Measurements from ENCODE around the gene INTS15. TPM values are rescaled to one million over a fixed set of nuclear protein-coding genes. Genes with fewer than 3 reads are reported as not detected.

INTS15 gene
- total and polyA plus RNA-seq, 4 donors: 13.8 to 34.5 (median 22.4) TPM

DNA sequence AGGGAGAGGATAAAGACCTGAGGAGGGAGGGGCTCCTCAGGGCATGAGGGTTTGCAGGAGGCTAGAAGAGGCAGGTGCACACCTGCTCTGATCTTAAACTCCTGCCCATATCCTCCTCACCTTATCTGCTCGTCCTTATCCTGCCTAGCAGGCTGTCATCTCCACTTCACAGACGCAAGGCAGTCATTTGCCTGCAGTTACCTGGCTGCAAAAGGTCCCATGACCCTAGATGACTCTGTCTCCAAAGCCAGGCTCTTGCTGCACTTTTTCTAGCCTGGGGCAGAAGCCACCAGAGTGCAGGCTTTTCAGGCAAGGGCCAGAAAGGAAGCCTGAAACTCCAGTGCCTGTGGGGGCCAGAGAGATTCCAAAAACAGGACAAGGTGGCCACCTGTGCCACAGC is 23.9 kb downstream of the INTS15 start:
- H3K9me3 ChIP-seq (ENCODE audit: control insufficient read depth in 4 of 4, insufficient read depth in 3 of 4, low read length in 3 of 4): no peaks in the 10 kb centered on the region
- peaks cover 0 to 3% (median under 1%) of the 10 kb centered on the region in 4 donors for H3K36me3 ChIP-seq (ENCODE audit: control insufficient read depth in 4 of 4, insufficient read depth in 4 of 4, low read length in 4 of 4)
- no peaks in the 10 kb centered on the region for H3K27me3 ChIP-seq (ENCODE audit: control insufficient read depth in 3 of 3, insufficient read depth in 3 of 3, low read length in 2 of 3)
- TF ChIP-seq, protein P1, sequence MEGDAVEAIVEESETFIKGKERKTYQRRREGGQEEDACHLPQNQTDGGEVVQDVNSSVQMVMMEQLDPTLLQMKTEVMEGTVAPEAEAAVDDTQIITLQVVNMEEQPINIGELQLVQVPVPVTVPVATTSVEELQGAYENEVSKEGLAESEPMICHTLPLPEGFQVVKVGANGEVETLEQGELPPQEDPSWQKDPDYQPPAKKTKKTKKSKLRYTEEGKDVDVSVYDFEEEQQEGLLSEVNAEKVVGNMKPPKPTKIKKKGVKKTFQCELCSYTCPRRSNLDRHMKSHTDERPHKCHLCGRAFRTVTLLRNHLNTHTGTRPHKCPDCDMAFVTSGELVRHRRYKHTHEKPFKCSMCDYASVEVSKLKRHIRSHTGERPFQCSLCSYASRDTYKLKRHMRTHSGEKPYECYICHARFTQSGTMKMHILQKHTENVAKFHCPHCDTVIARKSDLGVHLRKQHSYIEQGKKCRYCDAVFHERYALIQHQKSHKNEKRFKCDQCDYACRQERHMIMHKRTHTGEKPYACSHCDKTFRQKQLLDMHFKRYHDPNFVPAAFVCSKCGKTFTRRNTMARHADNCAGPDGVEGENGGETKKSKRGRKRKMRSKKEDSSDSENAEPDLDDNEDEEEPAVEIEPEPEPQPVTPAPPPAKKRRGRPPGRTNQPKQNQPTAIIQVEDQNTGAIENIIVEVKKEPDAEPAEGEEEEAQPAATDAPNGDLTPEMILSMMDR (IDR thresholded peaks at IDR 0.05; ENCODE audit: control extremely low read depth, extremely low read depth): no peak
- H3K27ac ChIP-seq (ENCODE audit: low read depth in 1 of 2, low read length in 1 of 2): no peak overlapping the region
- no peak overlapping the region for H3K9ac ChIP-seq (ENCODE audit: insufficient read depth in 1 of 2, low read length in 2 of 2)
- no peak overlapping the region for H3K4me3 ChIP-seq
- DNase-seq (no peak), ATAC-seq (ENCODE audit: insufficient read depth, low FRiP score) (no peak)
- 41 to 56% methylated on average over 2 of the region's 2 CpGs for WGBS, 2 donors
- peaks cover 0 to 17% (median 0%) of the 10 kb centered on the region in 5 donors for H3K4me1 ChIP-seq (ENCODE audit: control insufficient read depth in 5 of 5, insufficient read depth in 5 of 5, low read length in 5 of 5)

DNA sequence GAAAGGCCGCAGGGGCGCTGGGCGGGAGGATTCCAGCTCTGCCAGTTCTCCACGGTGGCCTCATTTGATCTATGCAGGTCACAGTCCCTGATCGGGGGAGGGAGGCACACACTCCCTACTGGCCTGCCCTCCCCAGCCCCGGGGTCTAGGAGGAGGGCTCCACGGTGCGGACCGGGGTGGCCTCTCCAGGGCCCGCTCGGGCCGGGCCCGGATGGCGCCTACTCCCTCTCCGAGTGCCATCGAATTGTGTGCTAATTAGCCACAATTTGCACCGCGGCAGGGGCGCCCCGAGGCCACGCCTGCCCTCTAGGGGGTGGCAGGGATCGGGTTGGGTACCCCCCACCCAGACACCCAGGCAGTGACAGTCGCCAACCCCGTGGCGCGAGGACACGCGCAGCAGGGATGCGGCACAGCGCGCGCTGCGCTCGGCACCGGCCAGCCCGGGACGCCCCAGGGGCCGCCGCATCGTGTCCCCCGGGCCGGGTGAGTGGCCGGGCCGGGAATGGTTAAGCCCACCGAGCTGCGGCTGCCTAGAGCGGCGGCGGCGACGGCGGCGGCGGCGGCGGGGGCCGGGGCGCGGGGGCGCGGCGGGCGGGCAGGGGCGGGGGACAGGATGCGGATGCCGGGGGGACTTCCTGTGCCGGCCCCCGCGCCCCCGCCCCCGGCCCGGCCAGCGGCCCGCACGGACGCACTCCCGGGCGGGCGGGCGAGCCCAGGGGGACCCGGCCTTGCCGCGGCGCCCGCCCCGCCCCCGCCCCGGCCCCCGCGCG is 25.3 kb downstream of the INTS15 start, which contains the start of gene ZNF853:
Gene ZNF853, plus strand, starts transcription at position 658 of the 770 bp plus-strand sequence. CDS start 565 bp downstream, outside the sequence.
- DNase-seq (peak; percentile 42 to 53 (median 46)), ATAC-seq (ENCODE audit: insufficient read depth, low FRiP score) (no peak)
- peaks cover 0 to 17% (median 0%) of the 10 kb centered on the region in 5 donors for H3K4me1 ChIP-seq (ENCODE audit: control insufficient read depth in 5 of 5, insufficient read depth in 5 of 5, low read length in 5 of 5)
- TF ChIP-seq, protein P1 (IDR thresholded peaks at IDR 0.05; ENCODE audit: control extremely low read depth, extremely low read depth): no peak
- H3K27ac ChIP-seq (ENCODE audit: low read depth in 1 of 2, low read length in 1 of 2): no peak within 1 kb of the TSS
- no peaks in the 10 kb centered on the region for H3K9me3 ChIP-seq (ENCODE audit: control insufficient read depth in 4 of 4, insufficient read depth in 3 of 4, low read length in 3 of 4)
- H3K4me3 ChIP-seq: peak within 1 kb of the TSS; percentile 71
- peak within 1 kb of the TSS; percentile 11 to 19 for H3K9ac ChIP-seq (ENCODE audit: insufficient read depth in 1 of 2, low read length in 2 of 2)
- H3K36me3 ChIP-seq (ENCODE audit: control insufficient read depth in 4 of 4, insufficient read depth in 4 of 4, low read length in 4 of 4): peaks cover 0 to 7% (median 0%) of the 10 kb centered on the region in 4 donors
- H3K27me3 ChIP-seq (ENCODE audit: control insufficient read depth in 3 of 3, insufficient read depth in 3 of 3, low read length in 2 of 3): no peaks in the 10 kb centered on the region
- 5 to 7% methylated on average over 38 to 90 of the region's 91 CpGs for WGBS, 2 donors

DNA sequence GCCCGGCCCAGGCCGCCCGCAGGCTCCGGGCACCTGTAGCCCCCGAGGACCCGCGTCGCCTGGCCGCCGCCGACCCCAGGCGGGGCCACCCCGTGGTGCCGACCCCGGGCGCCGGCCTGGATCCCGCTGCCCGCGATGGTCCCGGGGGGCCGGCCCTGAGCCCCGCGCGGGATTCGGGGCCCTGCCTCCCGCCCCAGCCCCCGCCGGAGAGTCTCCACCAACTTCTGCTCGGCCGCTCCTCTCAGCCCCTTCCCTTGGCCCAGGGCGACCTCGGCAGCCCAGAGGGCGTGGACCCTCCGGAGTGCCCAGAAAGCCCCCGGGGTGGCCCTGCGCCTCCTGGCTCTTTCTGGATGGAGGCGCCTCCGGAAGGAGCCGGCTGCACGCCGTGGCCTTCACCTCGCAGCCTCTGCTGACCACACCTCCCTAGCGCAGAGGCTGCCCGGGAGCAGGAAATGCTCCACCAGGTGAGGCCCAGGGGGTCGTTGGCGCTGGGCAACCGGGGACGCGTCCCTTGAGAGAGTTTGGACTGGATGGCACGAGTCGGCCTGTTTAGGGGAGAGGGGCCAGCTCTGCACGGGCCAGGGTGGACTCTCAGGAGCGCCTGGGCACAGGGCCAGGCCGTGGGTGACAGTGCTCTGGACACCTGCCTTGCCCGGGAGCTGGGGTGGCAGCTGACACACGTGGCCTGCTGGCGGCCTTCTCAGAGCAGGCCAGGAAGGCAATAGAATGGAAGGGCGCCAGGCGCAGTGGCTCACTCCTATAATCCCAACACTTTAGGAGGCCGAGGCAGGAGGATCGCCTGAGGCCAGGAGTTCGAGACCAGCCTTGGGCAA is 26.1 kb downstream of the INTS15 start:
- H3K36me3 ChIP-seq (ENCODE audit: control insufficient read depth in 4 of 4, insufficient read depth in 4 of 4, low read length in 4 of 4): peaks cover 0 to 7% (median 0%) of the 10 kb centered on the region in 4 donors
- TF ChIP-seq, protein P1 (IDR thresholded peaks at IDR 0.05; ENCODE audit: control extremely low read depth, extremely low read depth): no peak
- DNase-seq (peak in 1 of 3 donors; percentile 29), ATAC-seq (ENCODE audit: insufficient read depth, low FRiP score) (no peak)
- peaks cover 0 to 17% (median 0%) of the 10 kb centered on the region in 5 donors for H3K4me1 ChIP-seq (ENCODE audit: control insufficient read depth in 5 of 5, insufficient read depth in 5 of 5, low read length in 5 of 5)
- H3K27ac ChIP-seq (ENCODE audit: low read depth in 1 of 2, low read length in 1 of 2): no peak overlapping the region
- 10 to 15% methylated on average over 38 to 63 of the region's 63 CpGs for WGBS, 2 donors
- peak overlapping the region in 1 of 2 donors; percentile 19 for H3K9ac ChIP-seq (ENCODE audit: insufficient read depth in 1 of 2, low read length in 2 of 2)
- H3K4me3 ChIP-seq: peak overlapping the region; percentile 71
- H3K27me3 ChIP-seq (ENCODE audit: control insufficient read depth in 3 of 3, insufficient read depth in 3 of 3, low read length in 2 of 3): no peaks in the 10 kb centered on the region
- H3K9me3 ChIP-seq (ENCODE audit: control insufficient read depth in 4 of 4, insufficient read depth in 3 of 4, low read length in 3 of 4): no peaks in the 10 kb centered on the region

Measured in lung (tissue), 12 donors.